Measurements from ENCODE around the gene GGCT. TPM values are rescaled to one million over a fixed set of nuclear protein-coding genes. Genes with fewer than 3 reads are reported as not detected.

GGCT gene
- total RNA-seq, 2 experiments from 2014 or later = 75.7 to 75.9 TPM

DNA sequence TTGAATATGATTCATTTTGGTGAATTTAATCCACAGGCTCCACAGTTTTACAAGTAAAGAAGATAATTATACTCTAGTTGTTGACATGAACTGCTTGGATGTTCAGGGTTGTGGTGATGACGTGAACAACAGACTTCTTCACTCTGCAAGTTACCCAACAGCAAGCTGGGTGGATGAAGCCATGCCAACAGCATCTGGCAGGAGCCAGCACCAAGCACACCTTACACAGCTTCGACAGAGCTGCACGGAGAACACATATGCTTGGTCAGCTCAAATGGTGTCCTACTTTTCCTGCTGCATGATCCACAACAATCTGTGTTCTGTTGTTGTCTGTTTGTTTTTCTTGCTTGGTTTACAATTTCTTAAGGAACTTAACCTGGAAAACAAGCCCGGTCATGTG lies 35.8 kb downstream of the GGCT start:
- POLR2A ChIA-PET = no interaction called here
- CTCF ChIA-PET = interaction anchor here (0.9 to 1.1 kb wide), 2 partner anchors 9 to 22 kb away, joined by 3 read pairs; partner anchors contain the start of gene NOD1

GRCh38 chr7:30468041-30468440 lies 36.6 kb downstream of the GGCT start:
- POLR2A ChIA-PET = no interaction called here
- CTCF ChIA-PET = no interaction called here

DNA sequence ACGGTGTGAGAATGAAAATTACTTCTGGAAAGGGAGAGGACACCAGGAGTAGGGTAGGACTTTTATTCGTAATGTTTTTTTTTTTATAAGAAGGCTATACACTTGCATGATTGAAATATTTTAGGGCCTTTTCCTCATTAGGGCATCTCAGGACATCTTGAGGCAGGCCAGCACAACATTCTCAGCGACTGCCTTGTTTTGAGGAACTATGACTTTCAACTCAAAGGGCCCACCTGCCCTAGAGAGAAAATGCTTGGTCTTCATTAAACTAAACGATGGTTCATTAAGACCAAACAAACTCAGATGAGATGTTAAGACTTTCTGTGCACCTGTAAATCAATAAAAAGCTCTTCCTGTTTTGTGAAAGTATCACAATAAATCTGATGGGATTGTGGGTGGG lies 37.4 kb downstream of the GGCT start:
- ChIA-PET CTCF (no interaction called here), POLR2A (no interaction called here)

GRCh38 chr7:30466266-30466665 lies 38.4 kb downstream of the GGCT start:
- CTCF ChIA-PET = interaction anchor here (1.0 to 1.7 kb wide), 2 partner anchors 12 to 98 kb away, joined by 3 read pairs; no protein-coding TSS in a partner anchor
- POLR2A ChIA-PET = no interaction called here

DNA sequence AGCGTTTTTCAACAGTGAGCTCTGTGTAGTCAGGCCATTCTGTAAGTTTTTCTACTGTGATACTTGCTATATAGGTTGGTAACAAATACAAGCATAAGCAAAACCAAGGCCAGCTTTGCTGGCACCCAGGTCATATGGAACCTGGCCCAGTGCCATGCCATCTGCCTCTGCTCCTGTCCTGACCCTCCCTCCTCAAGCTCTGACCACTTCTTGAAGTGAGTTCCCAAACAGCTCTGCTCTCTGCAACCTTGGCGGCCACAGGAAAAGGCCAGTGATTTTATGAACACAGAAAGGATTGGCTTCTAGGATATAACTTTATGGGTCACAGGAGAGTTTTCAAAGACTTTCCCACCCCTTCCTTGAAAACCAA lies 38.8 kb downstream of the GGCT start:
- ChIA-PET CTCF (interaction anchor here (1.0 to 1.7 kb wide), 3 partner anchors 12 to 99 kb away, joined by 3 read pairs; no protein-coding TSS in a partner anchor), POLR2A (no interaction called here)

DNA sequence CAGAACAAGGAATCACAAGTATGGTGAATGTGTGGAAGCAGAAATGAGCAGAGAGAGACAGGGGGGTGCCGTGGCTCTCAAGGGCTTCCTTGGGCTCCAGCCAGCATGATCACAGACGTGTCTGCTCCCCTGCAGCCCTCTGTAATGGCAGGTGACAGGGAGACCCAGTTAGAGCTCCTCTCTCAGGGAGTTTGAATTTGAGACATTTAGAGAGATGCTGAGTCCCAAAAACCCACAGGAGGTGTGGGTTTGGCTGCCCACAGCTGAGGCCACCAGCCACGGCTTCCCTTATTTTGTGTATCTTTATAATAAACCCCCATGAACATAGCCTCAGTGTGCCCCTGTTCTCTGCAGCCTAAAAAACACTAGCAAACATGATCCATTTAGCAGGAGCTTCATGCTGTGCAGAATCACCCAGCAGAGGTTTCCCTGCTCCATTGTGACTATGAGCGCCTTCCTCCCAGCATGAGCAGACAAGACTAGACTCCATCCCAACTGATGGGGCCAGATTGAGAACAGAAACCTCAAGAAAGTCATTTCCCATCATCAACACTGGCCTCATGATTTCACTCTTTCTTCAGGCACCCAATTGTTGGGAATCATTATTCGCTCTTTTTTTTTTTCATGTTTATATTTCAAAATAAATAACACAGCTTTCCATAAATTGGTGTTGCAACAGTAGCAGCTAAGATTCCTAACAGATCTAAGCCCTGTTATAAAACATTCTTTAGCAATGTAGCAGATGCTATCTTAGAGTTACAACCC lies 39.4 kb downstream of the GGCT start:
- ChIA-PET POLR2A (interaction anchor here (0.8 kb wide), 1 partner anchor 39 kb away, joined by 3 read pairs; no protein-coding TSS in a partner anchor), CTCF (interaction anchor here (1.0 to 1.7 kb wide), 3 partner anchors 13 to 99 kb away, joined by 3 read pairs; no protein-coding TSS in a partner anchor)

GRCh38 chr7:30464231-30464671 lies 40.4 kb downstream of the GGCT start:
- ChIA-PET CTCF (no interaction called here), POLR2A (no interaction called here)

DNA sequence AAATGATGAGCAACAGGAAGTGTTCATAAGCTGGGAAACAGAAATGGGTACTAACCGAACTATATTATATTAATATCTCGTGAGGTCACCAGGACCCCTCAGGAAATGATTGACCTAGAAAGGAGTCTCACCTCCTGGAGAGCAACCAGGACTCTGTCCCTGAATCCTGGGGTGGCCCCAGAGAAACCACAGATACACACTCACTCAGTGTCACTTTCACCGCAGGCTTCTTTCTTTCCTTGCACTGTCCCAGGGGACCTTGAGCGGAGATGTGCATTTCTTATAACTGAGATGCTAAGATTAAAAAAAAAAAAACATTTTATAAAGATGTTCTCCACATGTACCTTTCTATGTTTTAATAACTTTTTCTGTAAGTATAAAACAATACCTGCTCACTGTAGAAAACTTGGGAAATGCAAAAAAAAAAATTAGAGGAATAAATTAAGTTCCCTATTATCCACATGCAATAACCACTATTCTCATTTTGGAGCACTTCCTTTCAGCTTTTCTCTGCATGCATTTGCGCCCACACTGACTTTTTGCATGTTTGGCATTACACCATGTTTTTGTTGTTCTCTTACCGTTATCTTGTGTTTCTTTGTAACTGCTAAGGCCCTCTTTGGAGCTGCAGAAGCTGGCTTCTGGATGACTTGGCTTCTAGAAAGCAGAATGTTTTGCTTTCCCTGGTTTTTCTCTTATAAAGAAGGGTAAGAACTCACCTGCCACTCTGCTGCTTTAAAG lies 41.1 kb downstream of the GGCT start:
- ChIA-PET POLR2A (no interaction called here), CTCF (no interaction called here)

DNA sequence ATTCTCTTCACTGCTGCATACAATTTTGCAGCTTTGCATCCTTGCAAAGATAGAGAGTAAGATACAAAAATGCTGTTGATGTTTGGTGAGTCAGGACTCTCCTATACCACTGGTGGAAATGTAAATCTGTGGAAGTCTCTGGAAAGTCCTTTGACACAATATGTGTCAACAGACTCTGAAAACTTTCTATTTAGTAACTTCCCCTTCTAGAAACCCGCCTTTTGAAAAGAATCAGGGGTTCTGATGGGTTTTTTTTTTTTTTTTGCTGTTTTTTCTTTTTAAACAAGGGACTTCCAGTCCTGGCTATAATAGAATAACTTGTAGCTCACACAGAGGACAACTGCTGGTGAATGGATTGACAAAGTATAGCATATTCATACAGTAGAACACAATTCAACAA lies 42.5 kb downstream of the GGCT start:
- ChIA-PET POLR2A (no interaction called here), CTCF (no interaction called here)

DNA sequence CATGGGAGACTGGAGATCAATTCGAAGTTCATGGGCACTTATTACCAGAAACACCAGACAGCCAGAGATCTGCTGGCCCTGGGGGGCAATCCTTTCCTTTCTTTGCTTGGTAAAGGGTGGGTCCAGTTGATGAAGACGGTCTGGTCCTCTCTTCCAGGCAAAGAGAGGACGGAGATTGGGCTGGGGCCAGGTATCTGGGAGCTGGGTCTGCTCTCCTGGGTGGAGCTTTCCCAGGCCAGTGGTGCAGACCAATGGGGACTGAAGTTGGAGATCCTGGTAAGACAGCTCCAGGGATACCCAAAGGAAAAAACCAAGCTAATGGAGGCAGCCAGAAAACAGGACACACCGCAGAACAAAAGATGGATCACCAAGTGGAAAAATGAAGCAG lies 44.4 kb downstream of the GGCT start:
- ChIA-PET POLR2A (no interaction called here), CTCF (no interaction called here)

DNA sequence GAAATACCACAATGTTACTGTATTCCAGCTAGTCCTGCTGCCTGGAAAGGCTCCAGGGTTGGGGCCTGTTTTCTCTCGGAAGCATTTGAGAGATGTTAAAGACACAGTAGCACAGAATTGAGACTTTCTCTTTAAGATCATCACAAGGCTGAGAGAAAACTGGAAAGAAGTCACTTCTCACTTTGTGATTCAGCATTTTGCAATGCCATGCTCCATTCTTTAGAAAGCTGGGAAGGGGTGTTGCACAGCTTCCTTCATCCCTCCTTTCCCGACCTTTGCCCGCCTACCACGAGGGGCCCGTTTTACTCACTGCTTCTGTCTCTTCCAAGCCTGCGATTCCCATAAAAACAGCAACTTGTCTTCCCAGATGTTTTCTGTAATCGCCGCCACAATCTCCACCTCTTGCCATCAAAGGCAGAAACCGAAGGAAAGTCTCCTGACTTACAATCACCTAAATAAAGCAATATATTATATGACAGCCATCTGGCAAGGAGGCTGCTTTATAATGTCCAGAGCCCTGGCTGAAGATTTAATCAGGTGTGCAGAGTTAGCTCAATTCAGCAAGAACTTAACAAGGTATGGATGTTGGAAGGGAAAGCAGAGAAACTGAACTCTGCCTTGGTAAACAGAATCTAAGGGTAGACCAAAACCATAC lies 44.9 kb downstream of the GGCT start:
- CTCF ChIA-PET = interaction anchor here (1.1 kb wide), 1 partner anchor 16 kb away, joined by 3 read pairs; no protein-coding TSS in a partner anchor
- POLR2A ChIA-PET = no interaction called here

- ChIA-PET CTCF (no interaction called here), POLR2A (no interaction called here)
These were observed 46.3 kb downstream of the GGCT start for GRCh38 chr7:30458311-30458710.

DNA sequence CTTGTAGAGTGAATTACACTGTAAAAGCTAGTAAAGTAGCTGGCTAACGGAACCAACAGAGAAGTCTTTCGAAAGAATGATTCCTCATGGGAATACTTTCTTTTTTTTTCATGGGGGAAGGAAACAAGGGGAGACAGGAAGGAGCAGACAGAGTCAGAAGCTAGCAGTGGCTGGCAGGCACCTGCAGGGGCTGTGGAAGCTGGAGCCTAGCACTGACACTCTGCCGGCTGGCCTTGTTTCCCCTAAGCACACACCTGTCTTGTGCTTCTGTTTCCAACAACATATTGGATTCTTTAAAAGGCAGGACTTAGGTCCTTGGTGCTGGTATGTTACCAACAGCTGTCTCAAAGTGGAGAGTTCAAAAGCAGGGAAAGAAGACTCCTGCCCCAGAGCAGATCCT lies 50.7 kb downstream of the GGCT start:
- CTCF ChIA-PET = no interaction called here
- POLR2A ChIA-PET = no interaction called here

GRCh38 chr7:30453016-30453415 lies 51.6 kb downstream of the GGCT start:
- POLR2A ChIA-PET = no interaction called here

DNA sequence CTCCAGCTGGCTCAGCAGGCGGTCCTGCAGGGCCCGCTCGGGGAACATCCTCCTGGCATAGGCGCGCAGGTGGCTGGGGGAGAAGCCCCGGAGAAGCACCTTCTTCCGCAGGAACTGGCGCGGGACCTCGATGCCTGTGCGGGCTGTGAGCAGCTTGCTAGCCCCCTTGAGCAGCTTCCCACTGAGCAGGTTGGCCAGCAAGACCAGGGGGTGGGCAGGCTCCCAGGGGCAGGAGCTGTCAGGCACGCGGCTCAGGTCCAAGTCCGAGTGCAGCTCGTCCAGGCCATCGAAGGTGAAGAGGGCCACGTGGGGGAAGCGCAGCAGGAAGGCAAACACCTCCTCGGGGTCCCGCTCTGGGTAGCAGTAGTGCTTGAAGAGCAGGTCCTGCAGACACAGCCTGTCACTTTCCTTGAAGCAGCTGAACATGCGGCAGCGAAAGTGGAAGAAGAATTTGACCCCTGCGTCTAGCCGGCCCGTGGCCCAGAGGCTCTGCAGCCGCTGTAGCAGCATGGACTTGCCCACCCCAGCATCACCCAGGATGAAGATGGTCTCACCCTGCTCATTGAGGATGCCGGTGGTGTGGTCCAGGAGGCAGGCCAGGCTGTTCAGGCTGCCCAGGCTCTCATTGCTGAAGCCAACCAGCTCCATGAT lies 52.2 kb downstream of the GGCT start:
- CTCF ChIA-PET = no interaction called here
- POLR2A ChIA-PET = no interaction called here

More at GRCh38 chr7:30453016-30453415, 51.6 kb downstream of the GGCT start:
- CTCF ChIA-PET = no interaction called here

DNA sequence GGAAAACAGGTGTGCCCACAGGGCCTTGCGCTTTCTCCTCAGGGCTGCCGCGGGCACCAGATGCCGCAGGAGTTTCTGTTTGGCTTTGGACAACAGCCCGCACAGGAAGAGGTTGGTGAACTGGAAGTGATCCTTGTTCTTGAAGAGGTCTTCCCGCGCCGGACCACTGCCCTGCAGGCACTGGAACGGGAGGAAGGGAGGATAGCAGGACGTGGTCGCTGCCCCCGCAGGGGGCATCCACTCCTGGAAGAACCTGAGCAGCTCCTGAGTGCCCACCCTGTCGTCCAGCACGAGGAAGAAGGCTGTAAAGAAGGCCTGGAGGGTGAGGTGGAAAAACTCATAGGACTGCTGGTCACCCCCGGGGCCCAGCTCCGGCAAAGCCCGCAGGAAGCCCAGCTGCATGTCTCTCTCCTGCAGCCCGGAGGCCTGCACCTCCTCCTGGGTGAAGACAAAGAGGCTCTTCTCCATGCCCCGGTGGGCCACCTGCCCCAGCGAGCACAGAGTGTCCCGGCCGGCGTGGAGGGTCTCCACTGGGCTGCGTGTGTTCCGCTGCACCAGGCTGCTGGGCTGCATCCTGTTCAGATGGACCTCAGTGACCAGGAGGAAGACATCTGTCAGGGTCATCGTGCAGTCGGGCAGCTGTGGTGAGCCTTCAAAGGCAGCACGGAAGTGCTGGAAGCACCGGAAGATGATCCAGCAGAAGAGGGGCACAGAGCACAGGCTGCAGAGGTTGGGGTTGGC lies 52.9 kb downstream of the GGCT start:
- ChIA-PET CTCF (no interaction called here), POLR2A (no interaction called here)

GRCh38 chr7:30450983-30451497 lies 53.6 kb downstream of the GGCT start:
- ChIA-PET POLR2A (no interaction called here), CTCF (interaction anchor here (1.0 kb wide), 1 partner anchor 137 kb away, joined by 4 read pairs; no protein-coding TSS in a partner anchor)

DNA sequence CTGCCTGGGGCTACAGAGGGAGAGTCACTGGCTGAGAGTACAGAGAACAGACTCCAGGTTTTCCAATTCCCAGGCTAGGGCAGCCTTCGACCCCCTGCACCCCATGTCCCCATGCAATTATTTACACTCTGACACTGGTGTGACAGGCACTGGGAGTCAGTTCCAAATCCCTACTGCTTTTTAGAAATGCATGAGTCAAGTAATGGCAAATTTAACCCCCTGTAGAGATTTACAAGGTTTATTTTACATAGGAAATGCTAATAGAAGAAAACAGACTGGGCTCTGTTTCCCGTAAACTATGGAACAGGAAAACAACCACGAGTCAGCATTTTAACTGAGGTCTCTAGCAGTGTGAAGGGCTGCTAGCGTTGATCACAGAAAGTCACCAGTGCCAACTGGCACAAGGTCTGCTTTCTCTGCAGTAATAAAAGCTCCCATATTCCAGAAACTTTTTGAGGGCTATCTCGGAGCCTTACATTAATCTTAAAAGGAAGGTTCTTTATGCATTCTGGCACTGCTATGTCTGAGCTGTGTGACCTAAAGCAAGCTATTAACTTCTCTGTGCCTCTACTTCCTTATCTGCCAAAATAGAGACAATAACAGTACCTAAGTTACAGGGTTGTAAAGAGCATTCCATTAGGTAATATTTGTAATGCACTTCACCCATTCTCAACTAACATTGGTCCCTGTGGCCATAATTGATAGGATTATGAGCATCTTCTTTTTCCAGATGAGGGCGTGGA lies 54.2 kb downstream of the GGCT start:
- CTCF ChIA-PET = interaction anchor here (1.0 kb wide), 1 partner anchor 136 kb away, joined by 4 read pairs; no protein-coding TSS in a partner anchor
- POLR2A ChIA-PET = no interaction called here

All from activated CD8-positive, alpha-beta memory T cell treated with anti-CD3 and anti-CD28 coated beads for 36 hours (primary cell).